GM23338 (cell line): ENCODE data around the gene STX7. TPM values are rescaled to one million over a fixed set of nuclear protein-coding genes. Genes with fewer than 3 reads are reported as not detected.
A peak's percentile ranks its signal among the peaks of the same experiment; 100 is the strongest.

Source experiments
- ATAC-seq: fragments of 200-7000 bp; cut with Tn5 transposase; 3 replicates; pipeline ENCODE4 v1.9.1; 2020
- DNase-seq: peaks from one replicate; pipeline ENCODE4 v3.0.0-alpha.2; 2015; ENCODE audit warnings: low spot score
- H2AFZ ChIP-seq: fragments of 200-600 bp; sonication (generic); 2 replicates; pipeline ENCODE4 v1.8.0; 2016; ENCODE audit warnings: antibody characterized with exemption, mild to moderate bottlenecking, moderate library complexity
- H3F3A ChIP-seq: fragments of 200-600 bp; sonication (generic); replicated peaks from 2 replicates; pipeline ENCODE4 v1.8.0; 2017; ENCODE audit warnings: antibody characterized with exemption, mixed run types, low read depth
- H3K27ac ChIP-seq: fragments of 200-600 bp; sonication (generic); 2 replicates; pipeline ENCODE4 v1.6.1; 2016; ENCODE audit warnings: low read depth
- H3K27me3 ChIP-seq: fragments of 200-600 bp; sonication (generic); 2 replicates; pipeline ENCODE4 v1.8.0; 2016; ENCODE audit warnings: mild to moderate bottlenecking, mixed run types, moderate library complexity; ENCODE audit not compliant: insufficient read depth
- H3K36me3 ChIP-seq: fragments of 200-600 bp; sonication (generic); 2 replicates; pipeline ENCODE4 v1.8.0; 2016; ENCODE audit warnings: mild to moderate bottlenecking; ENCODE audit not compliant: insufficient read depth
- H3K4me1 ChIP-seq: fragments of 200-600 bp; sonication (generic); 2 replicates; pipeline ENCODE4 v1.8.0; 2016; ENCODE audit warnings: mild to moderate bottlenecking, moderate library complexity; ENCODE audit not compliant: insufficient read depth
- H3K4me2 ChIP-seq: fragments of 200-600 bp; sonication (generic); 2 replicates; pipeline ENCODE4 v1.7.1; 2017; ENCODE audit warnings: mixed run types
- H3K4me3 ChIP-seq: fragments of 200-600 bp; sonication (generic); 2 replicates; pipeline ENCODE4 v1.6.1; 2016; ENCODE audit warnings: mixed run types
- H3K79me2 ChIP-seq: fragments of 200-600 bp; sonication (generic); replicated peaks from 2 replicates; pipeline ENCODE4 v1.8.0; 2017; ENCODE audit warnings: mild to moderate bottlenecking; ENCODE audit not compliant: insufficient read depth
- H3K9me2 ChIP-seq: fragments of 200-600 bp; sonication (generic); 2 replicates; pipeline ENCODE4 v1.8.0; 2017; ENCODE audit not compliant: insufficient read depth
- H4K20me1 ChIP-seq: fragments of 200-600 bp; sonication (generic); replicated peaks from 2 replicates; pipeline ENCODE4 v1.8.0; 2017; ENCODE audit warnings: mild to moderate bottlenecking; ENCODE audit not compliant: insufficient read depth
- H3K27ac Mint-ChIP-seq: 2 replicates; pipeline ENCODE4 v1.8.0; 2020; ENCODE audit warnings: inconsistent platforms, mild to moderate bottlenecking, moderate library complexity, mixed read lengths
- H3K27me3 Mint-ChIP-seq: 3 replicates; pipeline ENCODE4 v1.8.0; 2022; ENCODE audit warnings: low read depth, mild to moderate bottlenecking, moderate library complexity, mixed read lengths, inconsistent platforms; ENCODE audit not compliant: insufficient read depth, poor library complexity
- H3K36me3 Mint-ChIP-seq: 3 replicates; pipeline ENCODE4 v1.8.0; 2021; ENCODE audit warnings: low read depth, mild to moderate bottlenecking, inconsistent platforms, moderate library complexity, mixed read lengths
- H3K4me1 Mint-ChIP-seq: 3 replicates; pipeline ENCODE4 v1.8.0; 2020; ENCODE audit warnings: mild to moderate bottlenecking, inconsistent platforms, mixed read lengths
- H3K4me3 Mint-ChIP-seq: 3 replicates; pipeline ENCODE4 v1.8.0; 2021; ENCODE audit warnings: moderate library complexity, mild to moderate bottlenecking, inconsistent platforms, mixed read lengths
- H3K9me3 Mint-ChIP-seq: 3 replicates; pipeline ENCODE4 v1.8.0; 2020; ENCODE audit warnings: moderate library complexity, mild to moderate bottlenecking, inconsistent platforms, mixed read lengths
- CREB1 ChIP-seq: fragments of 250-450 bp; sonication (Bioruptor Pico); IDR thresholded peaks from 2 replicates; pipeline ENCODE4 v1.5.0; 2020; ENCODE audit warnings: low read depth, mild to moderate bottlenecking, moderate library complexity
- ETS1 ChIP-seq: IDR thresholded peaks from 2 replicates; pipeline ENCODE4 v1.6.1; 2016; ENCODE audit warnings: antibody characterized with exemption
- EZH2 ChIP-seq: fragments of 200-600 bp; sonication (generic); IDR thresholded peaks from one replicate; pipeline ENCODE4 v1.8.0; 2017; ENCODE audit warnings: antibody characterized with exemption, mild to moderate bottlenecking, low read depth; ENCODE audit not compliant: unreplicated experiment
- EZH2phosphoT487 ChIP-seq: fragments of 200-600 bp; sonication (generic); IDR thresholded peaks from one replicate; pipeline ENCODE4 v1.8.1; 2018; ENCODE audit warnings: antibody characterized with exemption; ENCODE audit not compliant: unreplicated experiment
- JUNB ChIP-seq: IDR thresholded peaks from one replicate; pipeline ENCODE4 v1.6.1; 2016; ENCODE audit warnings: antibody characterized with exemption; ENCODE audit not compliant: unreplicated experiment
- REST ChIP-seq: IDR thresholded peaks from one replicate; pipeline ENCODE4 v1.6.1; 2018; ENCODE audit warnings: antibody characterized with exemption; ENCODE audit not compliant: unreplicated experiment
- polyA plus RNA-seq: library from polyadenylated mRNA; unstranded; fragments of >200 nt; fragmentation: Nextera tagmentation; extraction: Ambion mirVana; gene quantifications from 2 replicates; pipeline ENCODE4 v1.2.1, GENCODE V29; 2016
- total RNA-seq: library from RNA; depleted of rRNA; stranded (reverse); fragments of >200 nt; shearing (Covaris generic); gene quantifications from 2 replicates; pipeline ENCODE4 v1.2.3, GENCODE V29; 2014

STX7 gene
- total and polyA plus RNA-seq, 2 experiments from 2014 or later, result 22.4 to 28.8 TPM

GRCh38 chr6:132489376-132489775, 23.5 kb downstream of the STX7 start:
- TF ChIP-seq JUNB, result no peak
- no peak for TF ChIP-seq REST
- TF ChIP-seq ETS1, result no peak
- no peak for TF ChIP-seq EZH2
- Mint-ChIP-seq H3K36me3 (peaks cover 8% of the 10 kb centered on the region; the same call in 2 of the 3 replicates), H3K4me1 (no peaks in the 10 kb centered on the region), H3K27ac (peak overlapping the region; percentile 61), H3K9me3 (no peaks in the 10 kb centered on the region), H3K27me3 (no peaks in the 10 kb centered on the region), H3K4me3 (no peak overlapping the region)
- Histone ChIP-seq H3K36me3 (no peaks in the 10 kb centered on the region; the same call in 1 of the 2 replicates), H3K4me1 (peaks cover 19% of the 10 kb centered on the region), H3F3A (no peaks in the 10 kb centered on the region), H2AFZ (no peak overlapping the region), H4K20me1 (0 out of 2 replicates have a peak, but pooled peaks cover 8% of the 10 kb centered on the region), H3K79me2 (peaks cover 32% of the 10 kb centered on the region), H3K27me3 (no peaks in the 10 kb centered on the region), H3K4me3 (no peak overlapping the region), H3K27ac (no peak overlapping the region), H3K9me2 (no peaks in the 10 kb centered on the region), H3K4me2 (no peak overlapping the region)
- ATAC-seq, result no peak
- no peak for DNase-seq

- no peak overlapping the region for H3K4me3 ChIP-seq
- H3K4me3 Mint-ChIP-seq, result no peak overlapping the region
- TF ChIP-seq CREB1, result no peak
- TF ChIP-seq EZH2phosphoT487, result no peak
- DNase-seq (no peak), ATAC-seq (no peak)
- 0 out of 2 replicates have a peak, but pooled peaks cover 12% of the 10 kb centered on the region for H4K20me1 ChIP-seq
- H3K27ac ChIP-seq, result no peak overlapping the region
- H3K9me2 ChIP-seq, result no peaks in the 10 kb centered on the region
- no peak overlapping the region for H3K27ac Mint-ChIP-seq
- H3K4me2 ChIP-seq, result no peak overlapping the region
- H3K4me1 ChIP-seq, result peaks cover 19% of the 10 kb centered on the region
- H3K9me3 Mint-ChIP-seq, result no peaks in the 10 kb centered on the region
- no peak overlapping the region for H2AFZ ChIP-seq
- H3K36me3 Mint-ChIP-seq, result no peaks in the 10 kb centered on the region
- no peaks in the 10 kb centered on the region for H3K36me3 ChIP-seq
- no peaks in the 10 kb centered on the region for H3K27me3 Mint-ChIP-seq
- peaks cover 17% of the 10 kb centered on the region for H3K79me2 ChIP-seq
- no peaks in the 10 kb centered on the region for H3F3A ChIP-seq
- H3K27me3 ChIP-seq, result no peaks in the 10 kb centered on the region
- no peaks in the 10 kb centered on the region for H3K4me1 Mint-ChIP-seq
Observed at GRCh38 chr6:132487762-132488161, 25.2 kb downstream of the STX7 start.
